Measurements from ENCODE around the gene AKT3.
A peak's percentile ranks its signal among the peaks of the same experiment; 100 is the strongest.

The AKT3 gene

DNA sequence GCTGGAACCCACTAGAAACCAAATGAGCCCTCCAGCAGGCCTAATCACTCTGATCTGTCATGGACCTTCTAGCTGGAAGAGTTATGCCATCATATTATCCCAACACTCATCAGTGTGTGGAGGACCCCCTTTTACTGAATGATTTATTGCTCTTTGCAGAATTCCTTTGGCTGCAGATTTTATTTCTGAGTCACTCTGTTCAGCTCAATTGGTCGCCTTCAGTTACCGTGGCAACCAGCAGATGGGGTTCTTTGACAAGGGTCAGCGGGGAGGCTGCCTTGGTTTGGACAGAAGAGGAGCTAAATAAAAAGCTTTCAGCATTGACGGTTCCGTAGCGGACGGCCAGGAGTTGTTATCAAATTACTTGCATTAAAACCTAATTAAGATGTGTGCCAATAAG lies 374.1 kb downstream of the AKT3 start:
- H3K27ac Mint-ChIP-seq: peak overlapping the region in 2 of 3 experiments; percentile 36 to 73

DNA sequence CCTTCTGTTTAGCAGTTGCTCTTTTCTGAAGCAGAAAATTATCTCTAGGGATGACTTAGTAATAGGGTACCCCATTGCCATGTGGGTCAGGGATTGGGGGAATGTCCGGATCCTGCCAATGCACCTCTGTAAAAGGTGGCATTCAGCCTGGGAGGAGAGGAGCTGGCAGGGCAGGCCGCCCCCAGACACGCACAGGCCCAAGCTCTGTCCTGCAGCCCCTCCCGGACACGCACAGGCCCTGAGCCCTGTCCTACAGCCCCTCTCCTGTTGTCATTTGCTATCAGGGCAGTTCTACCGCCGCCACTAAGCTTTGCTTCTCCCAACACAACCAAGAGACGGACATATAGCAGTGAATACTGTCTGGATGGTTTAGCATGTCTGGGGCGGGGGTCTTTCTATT lies 375.1 kb downstream of the AKT3 start:
- Mint-ChIP-seq H3K4me1 (peaks cover 32% of the 10 kb centered on the region), H3K36me3 (ENCODE audit: low read depth) (peaks cover 4% of the 10 kb centered on the region), H3K27ac (peak overlapping the region in 2 of 3 experiments; percentile 25 to 27), H3K4me3 (no peak overlapping the region), H3K27me3 (ENCODE audit: low read depth) (no peaks in the 10 kb centered on the region), H3K9me3 (no peaks in the 10 kb centered on the region)
- no peak for TF ChIP-seq CTCF (IDR thresholded peaks at IDR 0.05; ENCODE audit: unreplicated experiment in 3 of 3)

More for the DNA sequence above, 374.1 kb downstream of the AKT3 start:
- H3K27me3 Mint-ChIP-seq (ENCODE audit: low read depth): peaks cover 1% of the 10 kb centered on the region
- H3K9me3 Mint-ChIP-seq: no peaks in the 10 kb centered on the region
- peak in 1 of 3 experiments; percentile 15 for TF ChIP-seq CTCF (IDR thresholded peaks at IDR 0.05; ENCODE audit: unreplicated experiment in 3 of 3)
- peaks cover 4% of the 10 kb centered on the region for H3K36me3 Mint-ChIP-seq (ENCODE audit: low read depth)
- peak overlapping the region in 1 of 3 experiments; percentile 57 for H3K4me3 Mint-ChIP-seq
- peaks cover 25% of the 10 kb centered on the region for H3K4me1 Mint-ChIP-seq

DNA sequence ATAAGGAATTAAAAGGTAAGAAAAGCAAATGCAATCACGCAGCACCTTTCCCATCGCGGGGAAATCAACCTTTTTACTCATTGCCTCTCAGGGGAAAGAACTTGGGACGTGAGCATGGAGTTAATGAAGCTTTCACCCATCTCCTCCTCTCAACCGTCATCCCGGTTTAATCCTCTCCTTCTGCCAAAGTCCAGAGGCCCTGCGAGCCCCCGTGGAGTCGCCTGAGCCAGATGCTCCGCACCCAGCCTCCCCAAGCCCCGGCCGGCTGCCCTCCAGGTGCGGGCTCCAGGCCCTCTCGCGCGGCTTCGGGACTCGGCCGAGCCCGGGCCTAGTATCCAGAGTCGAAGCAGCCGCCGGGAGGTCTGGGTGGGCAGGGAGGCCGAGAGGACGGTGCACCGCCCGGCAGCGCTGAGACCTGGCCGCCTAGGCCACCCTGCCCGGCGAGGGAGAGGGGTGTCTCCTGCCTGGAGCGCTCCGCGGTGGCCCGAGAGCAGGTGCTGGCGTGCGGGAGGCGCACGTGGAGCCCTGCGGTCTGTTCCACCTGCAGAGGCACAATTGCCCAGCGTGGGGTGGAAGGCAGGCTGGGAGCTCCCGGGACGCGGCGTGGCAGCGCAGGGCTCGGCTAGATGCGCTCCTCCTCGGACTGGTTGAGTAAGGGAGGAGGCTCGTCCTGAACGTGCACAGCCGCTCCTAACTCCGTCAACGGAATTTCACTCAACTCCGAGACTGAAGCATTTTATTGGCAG lies 375.7 kb downstream of the AKT3 start:
- TF ChIP-seq CTCF (IDR thresholded peaks at IDR 0.05; ENCODE audit: unreplicated experiment in 3 of 3): no peak
- H3K36me3 Mint-ChIP-seq (ENCODE audit: low read depth): peaks cover 4% of the 10 kb centered on the region
- H3K27ac Mint-ChIP-seq: peak overlapping the region; percentile 91 to 94 (median 91)
- H3K4me1 Mint-ChIP-seq: peaks cover 32% of the 10 kb centered on the region
- H3K27me3 Mint-ChIP-seq (ENCODE audit: low read depth): no peaks in the 10 kb centered on the region
- no peaks in the 10 kb centered on the region for H3K9me3 Mint-ChIP-seq
- no peak overlapping the region for H3K4me3 Mint-ChIP-seq

- no peak for TF ChIP-seq CTCF (IDR thresholded peaks at IDR 0.05; ENCODE audit: unreplicated experiment in 3 of 3)
Measured at GRCh38 chr1:243473227-243474135, 376.6 kb downstream of the AKT3 start.

DNA sequence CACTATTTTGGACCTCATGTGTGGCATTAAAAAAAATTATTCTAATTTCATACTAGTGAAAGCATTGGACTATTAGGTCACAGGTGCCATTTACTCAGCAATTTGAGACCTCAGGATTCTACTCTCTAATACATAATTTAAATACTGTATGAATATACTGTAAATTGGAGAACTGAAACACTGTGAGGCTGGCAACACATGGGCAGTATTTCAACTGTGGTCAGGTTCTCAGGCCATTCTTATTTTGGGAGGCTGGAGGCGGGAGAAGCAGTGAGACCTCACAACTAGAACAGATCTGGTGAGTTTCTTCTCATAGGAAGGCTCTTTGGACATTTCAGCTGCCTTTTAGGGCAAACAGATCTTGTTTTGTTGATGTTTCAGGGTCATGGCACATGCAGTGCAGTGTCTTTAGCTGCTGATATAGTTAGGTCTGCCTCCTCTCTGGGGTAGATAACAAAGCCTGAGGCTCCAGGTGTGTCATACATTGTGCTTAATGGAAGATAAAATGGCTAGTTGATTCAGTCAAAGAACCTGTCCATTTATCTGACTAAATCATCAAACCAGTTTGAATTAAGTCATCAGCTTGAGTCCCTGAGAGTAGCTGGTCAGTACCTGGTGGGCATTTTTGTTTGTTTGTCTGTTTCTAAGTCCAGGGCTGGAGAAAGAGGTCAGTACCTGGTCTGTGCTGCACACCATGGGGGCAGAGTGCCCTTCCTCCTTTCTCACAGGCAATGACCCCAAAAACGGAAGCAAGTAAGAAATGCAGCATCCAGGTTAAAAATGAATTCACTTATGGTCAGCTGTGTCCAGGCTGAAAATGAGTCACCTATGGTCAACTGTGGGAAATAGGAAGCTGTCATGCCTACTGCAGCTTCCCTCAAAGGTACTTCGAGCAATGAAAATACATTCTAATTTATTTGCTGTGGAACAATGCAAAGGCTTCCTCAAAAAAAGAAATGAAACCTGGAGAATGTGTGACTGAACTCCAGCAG lies 378.0 kb downstream of the AKT3 start:
- Mint-ChIP-seq H3K27ac (peak overlapping the region in 1 of 3 experiments; percentile 94), H3K27me3 (ENCODE audit: low read depth) (no peaks in the 10 kb centered on the region), H3K4me3 (no peak overlapping the region), H3K36me3 (ENCODE audit: low read depth) (peaks cover 4% of the 10 kb centered on the region), H3K9me3 (no peaks in the 10 kb centered on the region), H3K4me1 (peaks cover 32% of the 10 kb centered on the region)
- no peak for TF ChIP-seq CTCF (IDR thresholded peaks at IDR 0.05; ENCODE audit: unreplicated experiment in 3 of 3)

More at GRCh38 chr1:243473227-243474135, 376.6 kb downstream of the AKT3 start:
- Mint-ChIP-seq H3K4me3 (peak overlapping the region; percentile 49 to 79 (median 64)), H3K27me3 (ENCODE audit: low read depth) (no peaks in the 10 kb centered on the region), H3K9me3 (no peaks in the 10 kb centered on the region), H3K36me3 (ENCODE audit: low read depth) (peaks cover 4% of the 10 kb centered on the region), H3K27ac (peak overlapping the region; percentile 91 to 94 (median 91)), H3K4me1 (peaks cover 32% of the 10 kb centered on the region)

All from nephron (organoid).